Measurements from ENCODE around the gene NDUFB5.
"Not testable (repeated sequence)": the region's sequence is repeated elsewhere in the genome, so short reads cannot be mapped to it uniquely, and the experiment has no call there.

The NDUFB5 gene

GRCh38 chr3:179630753-179631451 lies 26.3 kb downstream of the NDUFB5 start:
- DNase-seq (ENCODE audit: low spot score) = no peak

- no peak for DNase-seq (ENCODE audit: low spot score)
Observed at GRCh38 chr3:179640469-179640868, 35.9 kb downstream of the NDUFB5 start.

GRCh38 chr3:179642871-179643270 lies 38.3 kb downstream of the NDUFB5 start:
- no peak for DNase-seq (ENCODE audit: low spot score)

GRCh38 chr3:179643837-179644236 lies 39.2 kb downstream of the NDUFB5 start:
- DNase-seq (ENCODE audit: low spot score) = not testable (repeated sequence)

- DNase-seq (ENCODE audit: low spot score) = no peak
Observed at GRCh38 chr3:179646177-179646576, 41.6 kb downstream of the NDUFB5 start.

- no peak for DNase-seq (ENCODE audit: low spot score)
Observed at GRCh38 chr3:179651687-179652446, 47.3 kb downstream of the NDUFB5 start.

GRCh38 chr3:179652447-179653095 lies 48.0 kb downstream of the NDUFB5 start, which contains the start of gene USP13:
TSS of gene USP13 (plus strand) at chr3:179653040. CDS start at chr3:179653226, 186 bp downstream.
- peak; percentile 71 for DNase-seq (ENCODE audit: low spot score)

- DNase-seq (ENCODE audit: low spot score) = peak; percentile 69
Observed at GRCh38 chr3:179653096-179653797, 48.7 kb downstream of the NDUFB5 start.

GRCh38 chr3:179655236-179655635 lies 50.6 kb downstream of the NDUFB5 start:
- DNase-seq (ENCODE audit: low spot score) = no peak

GRCh38 chr3:179658606-179659005 lies 54.0 kb downstream of the NDUFB5 start:
- DNase-seq (ENCODE audit: low spot score) = no peak

- no peak for DNase-seq (ENCODE audit: low spot score)
Observed at GRCh38 chr3:179660872-179661271, 56.3 kb downstream of the NDUFB5 start.

- DNase-seq (ENCODE audit: low spot score) = no peak
Observed at GRCh38 chr3:179661777-179662176, 57.2 kb downstream of the NDUFB5 start.

- DNase-seq (ENCODE audit: low spot score) = no peak
Observed at GRCh38 chr3:179663093-179663492, 58.5 kb downstream of the NDUFB5 start.

- DNase-seq (ENCODE audit: low spot score) = no peak
Observed at GRCh38 chr3:179666030-179666429, 61.4 kb downstream of the NDUFB5 start.

- no peak for DNase-seq (ENCODE audit: low spot score)
Observed at GRCh38 chr3:179666436-179667035, 61.9 kb downstream of the NDUFB5 start.

- DNase-seq (ENCODE audit: low spot score) = no peak
Observed at GRCh38 chr3:179668429-179668828, 63.8 kb downstream of the NDUFB5 start.

GRCh38 chr3:179670311-179670710 lies 65.7 kb downstream of the NDUFB5 start:
- DNase-seq (ENCODE audit: low spot score) = no peak

- no peak for DNase-seq (ENCODE audit: low spot score)
Observed at GRCh38 chr3:179671309-179671708, 66.7 kb downstream of the NDUFB5 start.

GRCh38 chr3:179671747-179672242 lies 67.2 kb downstream of the NDUFB5 start:
- no peak for DNase-seq (ENCODE audit: low spot score)

- no peak for DNase-seq (ENCODE audit: low spot score)
Observed at GRCh38 chr3:179672918-179673317, 68.3 kb downstream of the NDUFB5 start.

- no peak for DNase-seq (ENCODE audit: low spot score)
Observed at GRCh38 chr3:179673523-179673922, 68.9 kb downstream of the NDUFB5 start.

- DNase-seq (ENCODE audit: low spot score) = no peak
Observed at GRCh38 chr3:179676081-179676480, 71.5 kb downstream of the NDUFB5 start.

Measured in hepatic stellate cell (primary cell).